ENCODE measurements around the gene PARN.

- TF ChIP-seq CTCF (conservative IDR thresholded peaks at IDR 0.05; ENCODE audit: low read depth in 2 of 2) (no peak), EZH2 (IDR thresholded peaks at IDR 0.05; ENCODE audit: low read depth, unreplicated experiment) (no peak), NANOG (IDR thresholded peaks at IDR 0.05; ENCODE audit: borderline replicate concordance) (no peak), ETS1 (IDR thresholded peaks at IDR 0.05) (no peak), EZH2phosphoT487 (IDR thresholded peaks at IDR 0.05; ENCODE audit: unreplicated experiment) (no peak), STAT1 (IDR thresholded peaks at IDR 0.05; ENCODE audit: unreplicated experiment) (no peak), POLR2AphosphoS5 (IDR thresholded peaks at IDR 0.05; ENCODE audit: low read depth) (no peak), REST (IDR thresholded peaks at IDR 0.05; ENCODE audit: unreplicated experiment) (no peak), CREB1 (CRISPR knock-in tag; IDR thresholded peaks at IDR 0.05; ENCODE audit: low read depth) (no peak), ZNF331 (CRISPR knock-in tag; IDR thresholded peaks at IDR 0.05; ENCODE audit: low read depth) (no peak), JUNB (IDR thresholded peaks at IDR 0.05; ENCODE audit: unreplicated experiment) (no peak), ZNF114 (CRISPR knock-in tag; IDR thresholded peaks at IDR 0.05) (no peak), ZNF462 (CRISPR knock-in tag; IDR thresholded peaks at IDR 0.05) (no peak)
Measured at GRCh38 chr16:14394834-14395233, 235.2 kb downstream of the PARN start.

All from GM23338 (cell line).